OCI-LY1 (cell line): ENCODE data around the gene USB1.

Experiments
- H2AFZ ChIP-seq: fragments of 200-600 bp; sonication (generic), shearing (Covaris generic); 2 replicates; pipeline ENCODE4 v1.6.0; 2014; ENCODE audit warnings: antibody characterized with exemption, mild to moderate bottlenecking, low read length
- H3F3A ChIP-seq: fragments of 200-600 bp; sonication (generic), shearing (Covaris generic); 2 replicates; pipeline ENCODE4 v1.6.0; 2014; ENCODE audit warnings: mild to moderate bottlenecking, antibody characterized with exemption, low read length, moderate library complexity; ENCODE audit not compliant: insufficient read depth
- H3K27ac ChIP-seq: fragments of 200-600 bp; sonication (generic); 2 replicates; pipeline ENCODE4 v1.5.1; 2014; ENCODE audit warnings: low read length, mixed run types, mild to moderate bottlenecking, low read depth; ENCODE audit not compliant: poor library complexity, severe bottlenecking
- H3K27me3 ChIP-seq: fragments of 200-600 bp; sonication (generic); 2 replicates; pipeline ENCODE4 v1.6.0; 2014; ENCODE audit warnings: antibody characterized with exemption, mild to moderate bottlenecking, low read length, moderate library complexity; ENCODE audit not compliant: insufficient read depth
- H3K36me3 ChIP-seq: fragments of 200-600 bp; sonication (generic); 2 replicates; pipeline ENCODE4 v1.6.1; 2014; ENCODE audit warnings: mild to moderate bottlenecking, antibody characterized with exemption, low read length, moderate library complexity, mixed read lengths; ENCODE audit not compliant: insufficient read depth
- H3K4me1 ChIP-seq: fragments of 200-600 bp; sonication (generic); 2 replicates; pipeline ENCODE4 v1.5.1; 2014; ENCODE audit warnings: mild to moderate bottlenecking, low read length, moderate library complexity; ENCODE audit not compliant: insufficient read depth, severe bottlenecking
- H3K4me2 ChIP-seq: fragments of 200-600 bp; sonication (generic), shearing (Covaris generic); 2 replicates; pipeline ENCODE4 v1.6.1; 2014; ENCODE audit warnings: low read length
- H3K4me3 ChIP-seq: fragments of 200-600 bp; sonication (generic); 2 replicates; pipeline ENCODE4 v1.5.1; 2014; ENCODE audit warnings: low read length, low read depth, mild to moderate bottlenecking, mixed read lengths; ENCODE audit not compliant: poor library complexity, severe bottlenecking
- H3K79me2 ChIP-seq: fragments of 200-600 bp; shearing (Covaris generic); 2 replicates; pipeline ENCODE4 v1.6.1; 2016; ENCODE audit warnings: mixed run types, low read length, mixed read lengths; ENCODE audit not compliant: insufficient read depth
- H3K9ac ChIP-seq: fragments of 200-600 bp; sonication (generic), shearing (Covaris generic); 2 replicates; pipeline ENCODE4 v1.6.1; 2014; ENCODE audit warnings: mild to moderate bottlenecking, low read length, mixed read lengths
- H3K9me2 ChIP-seq: fragments of 200-600 bp; sonication (generic), shearing (Covaris generic); 2 replicates; pipeline ENCODE4 v1.6.1; 2014; ENCODE audit warnings: low read depth, mild to moderate bottlenecking, low read length, mixed read lengths
- H3K9me3 ChIP-seq: fragments of 200-600 bp; shearing (Covaris generic); 2 replicates; pipeline ENCODE4 v1.6.1; 2014; ENCODE audit warnings: low read length, mixed read lengths
- H4K20me1 ChIP-seq: fragments of 200-600 bp; sonication (generic), shearing (Covaris generic); 2 replicates; pipeline ENCODE4 v1.6.0; 2016; ENCODE audit warnings: mild to moderate bottlenecking, low read length; ENCODE audit not compliant: insufficient read depth
- CTCF ChIP-seq: fragments of 200-600 bp; sonication (generic), shearing (Covaris generic); IDR thresholded peaks from 2 replicates; pipeline ENCODE4 v1.5.1; 2017; ENCODE audit warnings: mild to moderate bottlenecking, antibody characterized with exemption, low read length, moderate library complexity, mixed read lengths
- EZH2 ChIP-seq: fragments of 200-600 bp; sonication (generic), shearing (Covaris generic); IDR thresholded peaks from 2 replicates; pipeline ENCODE4 v1.8.0; 2017; ENCODE audit warnings: borderline replicate concordance, mixed run types, mild to moderate bottlenecking, antibody characterized with exemption, low read length, moderate library complexity, mixed read lengths

Gene USB1

GRCh38 chr16:57969451-57970123, 31.6 kb upstream of the USB1 start:
- Histone ChIP-seq H3K4me2 (no peak overlapping the region), H3K27me3 (no peaks in the 10 kb centered on the region), H3K4me1 (no peaks in the 10 kb centered on the region), H4K20me1 (no peaks in the 10 kb centered on the region), H3K27ac (no peak overlapping the region), H3F3A (no peaks in the 10 kb centered on the region), H3K9me2 (no peaks in the 10 kb centered on the region), H2AFZ (no peak overlapping the region), H3K9me3 (no peaks in the 10 kb centered on the region), H3K36me3 (no peaks in the 10 kb centered on the region), H3K79me2 (no peaks in the 10 kb centered on the region), H3K9ac (no peak overlapping the region), H3K4me3 (no peak overlapping the region)
- no peak for TF ChIP-seq EZH2
- no peak for TF ChIP-seq CTCF

- no peak overlapping the region for H3K4me3 ChIP-seq
- TF ChIP-seq EZH2 (no peak), CTCF (no peak)
- H3F3A ChIP-seq: no peaks in the 10 kb centered on the region
- H3K79me2 ChIP-seq: no peaks in the 10 kb centered on the region
- H3K27ac ChIP-seq: no peak overlapping the region
- H3K4me2 ChIP-seq: no peak overlapping the region
- H3K9me3 ChIP-seq: no peaks in the 10 kb centered on the region
- no peaks in the 10 kb centered on the region for H3K36me3 ChIP-seq
- no peaks in the 10 kb centered on the region for H3K27me3 ChIP-seq
- no peaks in the 10 kb centered on the region for H3K9me2 ChIP-seq
- H2AFZ ChIP-seq: no peak overlapping the region
- H3K4me1 ChIP-seq: no peaks in the 10 kb centered on the region
- H4K20me1 ChIP-seq: no peaks in the 10 kb centered on the region
- H3K9ac ChIP-seq: no peak overlapping the region
Observed at GRCh38 chr16:57970319-57970718, 30.9 kb upstream of the USB1 start.

GRCh38 chr16:57970970-57971369, 30.2 kb upstream of the USB1 start, which contains the start of gene CNGB1:
CNGB1 (minus strand) TSS chr16:57971128; CDS start chr16:57967286, 3,842 bp downstream.
- Histone ChIP-seq H4K20me1 (no peaks in the 10 kb centered on the region), H3K79me2 (no peaks in the 10 kb centered on the region), H3K27me3 (no peaks in the 10 kb centered on the region), H3K9me3 (no peaks in the 10 kb centered on the region), H3K36me3 (no peaks in the 10 kb centered on the region), H3K9me2 (no peaks in the 10 kb centered on the region), H3K27ac (no peak within 1 kb of the TSS), H3K4me3 (no peak within 1 kb of the TSS), H3F3A (no peaks in the 10 kb centered on the region), H3K9ac (no peak within 1 kb of the TSS), H3K4me1 (no peaks in the 10 kb centered on the region), H3K4me2 (no peak within 1 kb of the TSS), H2AFZ (no peak within 1 kb of the TSS)
- TF ChIP-seq CTCF: no peak
- TF ChIP-seq EZH2: no peak
